Measurements from ENCODE around the gene TTLL9. TPM values are rescaled to one million over a fixed set of nuclear protein-coding genes. Genes with fewer than 3 reads are reported as not detected.

The TTLL9 gene
- total and polyA plus RNA-seq, 2 of the 13 experiments (the other 11 are each of a cell fraction or from before 2014, with no cell fraction given): not detected

DNA sequence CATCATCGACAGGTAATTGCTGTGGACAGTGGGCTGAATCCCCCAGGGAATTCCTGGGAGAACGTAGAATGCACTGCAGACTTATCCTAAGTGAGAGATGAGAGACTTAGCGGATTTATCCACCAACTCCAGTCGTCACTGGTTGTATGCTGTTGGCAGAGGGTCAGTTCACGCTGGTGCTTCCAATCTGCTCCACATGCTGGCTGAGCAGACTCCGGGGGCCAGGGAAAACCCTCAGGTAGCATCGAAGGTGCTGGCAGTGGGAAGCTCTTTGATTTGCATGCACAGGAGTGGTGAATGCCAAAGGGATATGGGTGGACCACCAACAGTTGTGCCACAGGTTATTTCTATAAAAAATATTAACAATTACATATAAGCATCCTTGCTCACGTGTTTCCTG lies 20.2 kb downstream of the TTLL9 start:
- POLR2A ChIA-PET: no interaction called here
- no peak for TF ChIP-seq NFE2 (CRISPR knock-in tag; IDR thresholded peaks at IDR 0.05)
- no peak for TF ChIP-seq TAF15 (IDR thresholded peaks at IDR 0.05; ENCODE audit: low read depth, low read length, poor library complexity, severe bottlenecking)
- no peak for TF ChIP-seq CCDC6 (CRISPR knock-in tag; IDR thresholded peaks at IDR 0.05)
- no peak for TF ChIP-seq CREB1 (IDR thresholded peaks at IDR 0.05)
- no peak for TF ChIP-seq CREB1 (CRISPR knock-in tag; IDR thresholded peaks at IDR 0.05)
- Histone ChIP-seq H4K20me1 (ENCODE audit: insufficient read depth, low read length) (no peaks in the 10 kb centered on the region), H3K79me2 (ENCODE audit: insufficient read depth, low read length) (no peaks in the 10 kb centered on the region), H3K36me3 (replicated peaks in 1 of 2; ENCODE audit: control insufficient read depth in 1 of 2, insufficient read depth in 2 of 2, low read length in 2 of 2) (no peaks in the 10 kb centered on the region), H2AFZ (ENCODE audit: low read length) (no peak overlapping the region), H3K9me3 (ENCODE audit: low read length) (no peaks in the 10 kb centered on the region), H3K27ac (ENCODE audit: extremely low read length, insufficient read depth, low read length) (no peak overlapping the region), H3K27me3 (ENCODE audit: control insufficient read depth in 1 of 2, insufficient read depth in 2 of 2, low read length in 2 of 2) (peaks cover 0 to 6% of the 10 kb centered on the region in 2 experiments; a peak in 3 of 5 replicates), H3K4me1 (ENCODE audit: insufficient read depth, low read length) (no peaks in the 10 kb centered on the region), H3K4me2 (ENCODE audit: low read depth, low read length) (no peak overlapping the region), H3K4me3 (replicated peaks in 1 of 3; ENCODE audit: insufficient read depth in 1 of 3, low read depth in 2 of 3, low read length in 3 of 3) (no peak overlapping the region), H3K9ac (ENCODE audit: insufficient read depth, low read depth, low read length) (no peak overlapping the region)
- CTCF ChIA-PET (ENCODE audit: low intra/inter-chr PET ratio, low total read pairs): no interaction called here
- in situ Hi-C loops (cut with HindIII; ENCODE audit: extremely low pct_ligation_motif_present, low pct_unique_long_range_greater_than_20kb) (no loop called here), intact Hi-C loops (cut with micrococcal nuclease; ENCODE audit: unreplicated experiment) (no loop called here)
- FAIRE-seq: no peak
- 10% methylated on average over 8 of the region's 8 CpGs for WGBS (ENCODE audit: low lambda C conversion rate)
- ATAC-seq: no peak
- DNase-seq (ENCODE audit: low spot score): no peak
- no TSS peak for BruUV-seq (replicated peaks)

DNA sequence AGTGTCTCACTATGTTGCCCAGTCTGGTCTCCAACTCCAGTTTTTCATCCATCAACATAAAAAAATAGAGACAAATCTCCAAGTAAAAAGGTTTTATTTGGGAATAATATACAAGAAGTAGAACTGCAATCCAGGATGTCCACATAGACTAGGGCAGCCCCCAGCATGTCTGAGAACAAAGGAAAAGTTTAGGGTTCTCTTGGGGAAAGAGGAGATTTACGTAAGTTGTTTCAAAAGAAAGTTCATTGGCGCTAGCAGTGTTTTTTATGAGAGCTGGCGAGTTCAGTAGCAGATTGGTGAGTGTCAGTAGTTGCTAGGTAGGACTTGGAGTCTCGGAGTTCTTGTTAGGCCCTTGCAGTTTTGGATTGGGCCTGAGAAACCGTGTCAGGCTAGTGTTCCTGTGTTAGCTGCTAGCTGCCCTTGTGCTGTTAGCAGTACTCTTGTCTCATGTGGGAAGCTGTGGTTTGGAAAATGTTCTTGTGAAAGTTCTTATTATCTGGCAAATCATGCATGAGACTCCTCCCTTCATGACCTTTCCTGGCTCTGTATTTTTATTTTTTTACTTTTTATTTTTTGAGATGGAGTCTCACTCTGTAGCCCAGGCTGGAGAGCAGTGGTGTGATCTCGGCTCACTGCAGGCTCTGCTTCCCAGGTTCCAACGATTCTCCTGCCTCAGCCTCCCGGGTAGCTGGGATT lies 24.7 kb downstream of the TTLL9 start:
- intact Hi-C loops (cut with micrococcal nuclease; ENCODE audit: unreplicated experiment) (no loop called here), in situ Hi-C loops (cut with HindIII; ENCODE audit: extremely low pct_ligation_motif_present, low pct_unique_long_range_greater_than_20kb) (no loop called here)
- Histone ChIP-seq H3K9me3 (ENCODE audit: low read length) (no peaks in the 10 kb centered on the region), H4K20me1 (ENCODE audit: insufficient read depth, low read length) (no peaks in the 10 kb centered on the region), H3K27me3 (ENCODE audit: control insufficient read depth in 1 of 2, insufficient read depth in 2 of 2, low read length in 2 of 2) (peaks cover 4 to 14% of the 10 kb centered on the region in 2 experiments; a peak in 3 of 5 replicates), H3K27ac (ENCODE audit: extremely low read length, insufficient read depth, low read length) (no peak overlapping the region), H3K4me3 (replicated peaks in 1 of 3; ENCODE audit: insufficient read depth in 1 of 3, low read depth in 2 of 3, low read length in 3 of 3) (0 out of 6 replicates have a peak overlapping the region, but pooled peaks of 1 of the 3 experiments have one; percentile 0), H3K9ac (ENCODE audit: insufficient read depth, low read depth, low read length) (peak overlapping the region; percentile 0; the same call in 1 of the 2 replicates), H3K4me2 (ENCODE audit: low read depth, low read length) (peak overlapping the region; percentile 30), H3K4me1 (ENCODE audit: insufficient read depth, low read length) (no peaks in the 10 kb centered on the region), H3K36me3 (replicated peaks in 1 of 2; ENCODE audit: control insufficient read depth in 1 of 2, insufficient read depth in 2 of 2, low read length in 2 of 2) (no peaks in the 10 kb centered on the region), H2AFZ (ENCODE audit: low read length) (no peak overlapping the region), H3K79me2 (ENCODE audit: insufficient read depth, low read length) (no peaks in the 10 kb centered on the region)
- 8% methylated on average over 8 of the region's 8 CpGs for WGBS (ENCODE audit: low lambda C conversion rate)
- ChIA-PET POLR2A (interaction anchor here (1.1 kb wide), 1 partner anchor 15 kb away, joined by 3 read pairs; no protein-coding TSS in a partner anchor), CTCF (ENCODE audit: low intra/inter-chr PET ratio, low total read pairs) (no interaction called here)
- ATAC-seq (peak; percentile 98), FAIRE-seq (peak; percentile 73), DNase-seq (ENCODE audit: low spot score) (peak; percentile 73)
- BruUV-seq (replicated peaks): no TSS peak
- TF ChIP-seq RFX5 (IDR thresholded peaks at IDR 0.05; ENCODE audit: low read depth, low read length) (peak; percentile 100), KAT7 (CRISPR knock-in tag; IDR thresholded peaks at IDR 0.05; ENCODE audit: borderline replicate concordance) (no peak), ZNF121 (CRISPR knock-in tag; IDR thresholded peaks at IDR 0.05) (peak; percentile 89), ZNF737 (CRISPR knock-in tag; IDR thresholded peaks at IDR 0.05; ENCODE audit: borderline replicate concordance) (no peak), RFXAP (CRISPR knock-in tag; IDR thresholded peaks at IDR 0.05; ENCODE audit: borderline replicate concordance) (peak; percentile 100), NFYC (CRISPR knock-in tag; IDR thresholded peaks at IDR 0.05) (peak; percentile 50), ZSCAN9 (CRISPR knock-in tag; IDR thresholded peaks at IDR 0.05; ENCODE audit: borderline replicate concordance) (0 out of 2 replicates have a peak, but pooled peaks have one; percentile 18), NONO (IDR thresholded peaks at IDR 0.05) (no peak), NONO (CRISPR knock-in tag; conservative IDR thresholded peaks at IDR 0.05) (no peak), RFXANK (CRISPR knock-in tag; IDR thresholded peaks at IDR 0.05) (peak; percentile 99), SRY (CRISPR knock-in tag; IDR thresholded peaks at IDR 0.05) (no peak), NFYB (CRISPR knock-in tag; IDR thresholded peaks at IDR 0.05) (peak; percentile 62; the same call in 1 of the 2 replicates), MATR3 (CRISPR knock-in tag; IDR thresholded peaks at IDR 0.05) (no peak), CREM (IDR thresholded peaks at IDR 0.05) (peak; percentile 69; the same call in 1 of the 2 replicates), CREM (CRISPR knock-in tag; IDR thresholded peaks at IDR 0.05) (no peak), THAP11 (CRISPR knock-in tag; IDR thresholded peaks at IDR 0.05) (0 out of 2 replicates have a peak, but pooled peaks have one; percentile 35), SOX6 (IDR thresholded peaks at IDR 0.05) (no peak), SOX6 (CRISPR knock-in tag; IDR thresholded peaks at IDR 0.05) (0 out of 2 replicates have a peak, but pooled peaks have one; percentile 20), ATF1 (CRISPR knock-in tag; IDR thresholded peaks at IDR 0.05) (peak; percentile 79)

All from HepG2 (cell line).